DOHH2 (cell line): Measurements from ENCODE around the gene SPATS1.

ENCODE experiments used
- CTCF ChIP-seq: fragments of 200-600 bp; sonication (generic); IDR thresholded peaks from one replicate; pipeline ENCODE4 v1.5.1; 2014; ENCODE audit warnings: antibody characterized with exemption, mild to moderate bottlenecking, low read depth, low read length; ENCODE audit not compliant: poor library complexity, severe bottlenecking
- EZH2phosphoT487 ChIP-seq: fragments of 200-600 bp; sonication (generic); IDR thresholded peaks from 2 replicates; pipeline ENCODE4 v1.6.1; 2017; ENCODE audit warnings: borderline replicate concordance, mild to moderate bottlenecking, antibody characterized with exemption, low read length, moderate library complexity, mixed read lengths

- no peak for TF ChIP-seq CTCF
- no peak for TF ChIP-seq EZH2phosphoT487
Measured at GRCh38 chr6:44309631-44310030, 32.8 kb upstream of the SPATS1 start.
